ENCODE results near the gene MEGF11.

MEGF11 gene

DNA sequence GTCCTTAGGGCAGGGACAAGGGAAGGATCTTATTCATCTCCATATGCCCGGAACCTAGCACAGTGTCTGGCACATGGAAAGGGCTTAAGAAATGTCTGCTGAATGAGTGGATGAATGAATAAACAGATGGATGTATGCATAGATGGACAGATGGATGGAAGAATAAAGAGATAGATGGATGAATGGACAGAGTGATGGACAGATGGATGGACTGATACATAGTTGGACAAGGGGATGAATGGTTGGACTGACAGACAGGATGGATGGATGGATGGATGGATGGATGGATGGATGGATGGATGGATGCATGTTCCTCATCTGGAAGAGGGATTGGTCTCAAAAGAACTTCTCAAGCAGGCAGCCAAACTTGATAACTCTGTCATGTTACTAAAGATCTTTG is 177.6 kb downstream of the MEGF11 start:
- DNase-seq (ENCODE audit: low read depth) = no peak
- H3K4me3 ChIP-seq (ENCODE audit: control insufficient read depth, low read depth, low read length) = no peak overlapping the region
- TF ChIP-seq, protein P1, sequence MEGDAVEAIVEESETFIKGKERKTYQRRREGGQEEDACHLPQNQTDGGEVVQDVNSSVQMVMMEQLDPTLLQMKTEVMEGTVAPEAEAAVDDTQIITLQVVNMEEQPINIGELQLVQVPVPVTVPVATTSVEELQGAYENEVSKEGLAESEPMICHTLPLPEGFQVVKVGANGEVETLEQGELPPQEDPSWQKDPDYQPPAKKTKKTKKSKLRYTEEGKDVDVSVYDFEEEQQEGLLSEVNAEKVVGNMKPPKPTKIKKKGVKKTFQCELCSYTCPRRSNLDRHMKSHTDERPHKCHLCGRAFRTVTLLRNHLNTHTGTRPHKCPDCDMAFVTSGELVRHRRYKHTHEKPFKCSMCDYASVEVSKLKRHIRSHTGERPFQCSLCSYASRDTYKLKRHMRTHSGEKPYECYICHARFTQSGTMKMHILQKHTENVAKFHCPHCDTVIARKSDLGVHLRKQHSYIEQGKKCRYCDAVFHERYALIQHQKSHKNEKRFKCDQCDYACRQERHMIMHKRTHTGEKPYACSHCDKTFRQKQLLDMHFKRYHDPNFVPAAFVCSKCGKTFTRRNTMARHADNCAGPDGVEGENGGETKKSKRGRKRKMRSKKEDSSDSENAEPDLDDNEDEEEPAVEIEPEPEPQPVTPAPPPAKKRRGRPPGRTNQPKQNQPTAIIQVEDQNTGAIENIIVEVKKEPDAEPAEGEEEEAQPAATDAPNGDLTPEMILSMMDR (conservative IDR thresholded peaks at IDR 0.05; ENCODE audit: control insufficient read depth, insufficient read depth, low read depth, low read length) = no peak

DNA sequence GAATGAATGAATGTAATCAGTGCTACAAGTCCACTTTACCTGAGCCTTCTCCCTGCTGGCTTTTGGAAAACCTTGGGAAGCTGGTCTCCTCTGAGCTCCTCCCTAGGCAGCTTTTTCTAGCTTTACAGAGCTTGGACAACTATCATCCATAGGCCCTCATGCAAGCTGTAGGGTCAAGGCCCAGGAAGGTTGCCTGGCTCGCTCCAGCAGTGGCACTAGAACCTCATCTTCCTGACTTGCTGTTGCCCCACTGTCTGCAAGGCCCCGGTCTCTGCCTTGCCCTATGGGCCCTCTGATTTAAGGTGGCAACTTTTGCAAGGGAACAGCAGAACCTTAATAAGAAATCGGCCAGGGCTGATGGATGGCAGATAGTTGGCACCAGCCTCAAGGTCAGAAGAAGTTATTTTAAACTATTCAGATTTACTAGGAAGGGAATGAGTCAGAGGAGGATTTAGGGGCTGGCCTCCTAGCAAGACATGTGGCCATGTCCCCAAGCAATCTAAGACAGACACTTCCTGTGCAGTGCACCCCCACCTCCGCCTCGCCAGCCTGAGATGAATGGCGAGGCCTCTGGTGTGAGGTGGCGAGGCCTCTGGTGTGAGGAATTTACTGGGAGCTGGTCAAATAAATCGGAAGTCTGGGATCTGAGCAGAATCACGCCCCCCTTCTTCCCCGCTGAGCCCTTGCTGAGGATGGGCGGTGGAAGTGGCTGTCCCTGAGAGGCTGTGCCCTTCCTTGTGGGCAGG is 180.8 kb downstream of the MEGF11 start:
- TF ChIP-seq, protein P1 (conservative IDR thresholded peaks at IDR 0.05; ENCODE audit: control insufficient read depth, insufficient read depth, low read depth, low read length) = no peak
- H3K4me3 ChIP-seq (ENCODE audit: control insufficient read depth, low read depth, low read length) = no peak overlapping the region
- no peak for DNase-seq (ENCODE audit: low read depth)

DNA sequence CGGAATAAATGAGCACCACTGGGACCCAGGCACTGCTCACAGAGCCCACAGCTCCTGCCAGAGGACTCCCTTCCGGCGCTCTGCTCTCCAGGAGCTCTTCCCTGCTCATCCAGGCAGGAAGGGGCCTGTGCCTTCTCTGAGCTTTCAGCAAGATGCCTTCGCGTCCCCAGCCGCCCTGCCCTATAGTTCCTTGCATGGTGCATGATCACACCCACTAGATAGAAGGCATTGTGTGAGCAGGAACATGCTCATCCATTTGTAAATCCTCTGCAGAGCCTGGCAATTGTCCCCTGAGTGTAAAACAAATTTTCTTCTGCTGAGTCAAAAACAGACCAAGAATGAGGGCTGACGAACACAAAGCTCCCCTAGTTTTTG is 181.6 kb downstream of the MEGF11 start:
- no peak overlapping the region for H3K4me3 ChIP-seq (ENCODE audit: control insufficient read depth, low read depth, low read length)
- no peak for DNase-seq (ENCODE audit: low read depth)
- TF ChIP-seq, protein P1 (conservative IDR thresholded peaks at IDR 0.05; ENCODE audit: control insufficient read depth, insufficient read depth, low read depth, low read length) = no peak

DNA sequence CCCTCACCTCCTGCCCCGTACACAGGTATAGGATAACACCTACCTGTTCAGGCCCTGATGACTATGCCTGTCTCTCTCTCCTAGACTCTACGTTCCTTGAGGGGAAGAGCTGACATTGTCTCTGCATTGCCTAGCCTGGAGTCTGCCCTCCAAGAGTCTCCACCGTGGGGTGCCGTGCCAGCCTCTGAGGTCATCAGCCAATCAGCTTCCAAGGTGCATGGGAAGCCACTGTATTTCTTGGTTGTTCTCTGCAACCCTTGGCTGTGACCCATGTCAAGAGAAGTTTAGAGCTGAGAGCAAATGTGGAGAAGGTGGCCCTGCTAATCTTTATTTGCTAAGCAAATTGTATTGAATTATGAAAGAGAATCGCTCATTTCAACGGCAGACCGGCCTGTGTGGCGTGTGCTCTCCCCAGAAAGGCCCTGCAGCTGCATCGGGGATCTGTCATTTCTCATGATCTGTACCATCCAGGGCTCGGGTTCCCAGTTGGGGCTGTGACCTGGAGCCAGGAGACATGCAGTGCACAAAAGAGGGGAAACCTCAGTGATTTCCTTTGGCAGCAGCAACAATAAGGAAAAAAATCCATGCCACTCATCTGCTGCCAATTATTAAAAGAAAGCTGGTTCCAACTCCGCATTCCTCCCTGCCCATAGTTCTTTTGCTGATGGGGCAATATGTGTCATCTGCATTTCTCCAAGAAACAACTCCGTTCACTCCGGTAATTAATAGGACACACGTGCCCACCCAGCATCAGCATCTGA is 182.2 kb downstream of the MEGF11 start:
- no peak for DNase-seq (ENCODE audit: low read depth)
- TF ChIP-seq, protein P1 (conservative IDR thresholded peaks at IDR 0.05; ENCODE audit: control insufficient read depth, insufficient read depth, low read depth, low read length) = no peak
- no peak overlapping the region for H3K4me3 ChIP-seq (ENCODE audit: control insufficient read depth, low read depth, low read length)

DNA sequence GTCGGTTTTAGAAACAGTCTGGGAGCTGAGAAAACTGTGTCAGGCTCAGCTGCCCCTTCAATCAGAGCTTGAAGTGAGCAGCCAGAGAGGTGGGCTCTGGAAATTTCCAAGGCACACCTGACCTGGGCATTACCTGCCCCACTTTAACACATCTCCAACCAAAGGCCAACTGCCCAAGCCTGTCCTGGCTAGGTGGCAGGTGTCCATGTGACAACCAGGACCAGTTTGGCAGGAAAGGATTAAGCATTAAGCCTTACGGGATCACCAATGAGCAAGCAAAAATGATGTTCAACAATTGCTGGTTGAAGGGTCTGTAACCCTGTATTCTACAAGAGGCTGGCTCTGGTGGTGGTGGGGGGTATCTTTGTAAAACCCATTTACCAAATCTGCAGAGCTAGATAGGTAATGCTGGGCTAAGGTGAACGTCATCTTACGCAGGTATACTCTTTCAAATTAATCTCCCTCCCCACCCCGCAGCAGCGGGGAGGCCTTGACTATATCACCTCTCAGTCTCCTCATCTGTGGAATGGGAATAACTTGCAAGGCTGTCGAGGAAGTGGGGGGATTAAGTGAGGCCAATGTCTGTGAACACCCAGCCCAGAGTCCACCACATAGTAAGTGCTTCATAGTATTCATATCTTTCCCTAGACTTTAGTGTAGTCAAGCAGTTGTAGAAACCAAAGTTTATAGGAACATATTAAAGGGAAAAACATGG is 183.2 kb downstream of the MEGF11 start:
- DNase-seq (ENCODE audit: low read depth) = no peak
- TF ChIP-seq, protein P1 (conservative IDR thresholded peaks at IDR 0.05; ENCODE audit: control insufficient read depth, insufficient read depth, low read depth, low read length) = no peak

DNA sequence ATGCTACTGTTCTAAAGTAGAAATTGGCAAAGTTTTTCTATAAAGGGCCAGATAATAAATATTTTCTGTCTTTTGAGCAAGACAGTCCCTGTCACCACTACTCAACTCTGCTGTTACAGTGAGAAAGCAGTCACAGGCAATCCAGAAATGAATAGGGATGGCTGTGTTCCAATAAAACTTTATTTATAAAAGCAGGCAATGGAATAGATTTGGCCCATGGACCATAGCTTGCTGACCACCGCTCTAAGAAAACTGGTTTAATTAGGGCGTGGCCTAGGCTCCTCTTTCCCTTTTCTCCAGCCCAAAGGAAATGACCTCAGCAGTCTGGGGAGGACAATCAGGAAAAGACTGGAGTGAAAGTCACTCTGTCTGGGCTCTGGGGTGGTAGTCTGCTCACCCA is 183.8 kb downstream of the MEGF11 start:
- no peak for DNase-seq (ENCODE audit: low read depth)
- TF ChIP-seq, protein P1 (conservative IDR thresholded peaks at IDR 0.05; ENCODE audit: control insufficient read depth, insufficient read depth, low read depth, low read length) = no peak
- H3K4me3 ChIP-seq (ENCODE audit: control insufficient read depth, low read depth, low read length) = no peak overlapping the region

More for the DNA sequence above, 183.2 kb downstream of the MEGF11 start:
- H3K4me3 ChIP-seq (ENCODE audit: control insufficient read depth, low read depth, low read length) = no peak overlapping the region

Measured in fibroblast of mammary gland (primary cell).